Measurements from ENCODE around the gene C20orf202. TPM values are rescaled to one million over a fixed set of nuclear protein-coding genes. Genes with fewer than 3 reads are reported as not detected.

The C20orf202 gene
- total RNA-seq, 1 experiment from 2014 or later = not detected

DNA sequence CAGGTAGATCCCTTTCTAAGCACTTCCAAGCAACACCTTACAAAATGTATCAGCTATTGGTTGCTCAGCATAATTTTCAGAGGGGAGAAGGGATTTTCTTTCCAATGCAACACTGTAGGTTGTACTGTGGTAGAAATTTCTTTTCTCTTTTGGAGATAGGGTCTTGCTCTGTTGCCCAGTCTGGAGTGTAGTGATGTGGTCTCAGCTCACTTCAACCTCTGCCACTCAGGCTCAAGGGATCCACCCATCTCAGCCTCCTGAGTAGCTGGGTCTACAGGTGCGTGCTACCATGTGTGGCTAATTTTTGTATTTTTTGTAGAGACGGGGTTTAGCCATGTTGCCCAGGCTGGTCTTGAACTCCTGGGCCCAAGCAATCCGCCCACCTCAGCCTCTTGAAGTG lies 38.8 kb downstream of the C20orf202 start:
- H3K4me2 ChIP-seq (ENCODE audit: low read length) = peak overlapping the region; percentile 43
- H3K27me3 ChIP-seq (ENCODE audit: low read length) = no peaks in the 10 kb centered on the region
- intact Hi-C loops (cut with micrococcal nuclease) = no loop called here

GRCh38 chr20:1242530-1242929 lies 39.3 kb downstream of the C20orf202 start:
- Histone ChIP-seq H3K9ac (ENCODE audit: low read length) (no peak overlapping the region), H3K4me3 (ENCODE audit: low read length) (no peak overlapping the region), H3K36me3 (ENCODE audit: low read depth, low read length) (no peaks in the 10 kb centered on the region), H3K27me3 (ENCODE audit: low read length) (no peaks in the 10 kb centered on the region), H4K20me1 (ENCODE audit: low read length) (no peaks in the 10 kb centered on the region), H3K9me3 (ENCODE audit: low read length) (no peaks in the 10 kb centered on the region), H3K4me1 (ENCODE audit: insufficient read depth, low read length) (peaks cover 14% of the 10 kb centered on the region; the same call in 1 of the 2 replicates), H3K79me2 (ENCODE audit: low read length) (no peaks in the 10 kb centered on the region), H3F3A (ENCODE audit: low read length, unreplicated experiment) (no peaks in the 10 kb centered on the region), H3K9me2 (replicated peaks; ENCODE audit: low read length) (no peaks in the 10 kb centered on the region), H2AFZ (ENCODE audit: low read length) (peak overlapping the region; percentile 44; the same call in 1 of the 2 replicates), H3K4me2 (ENCODE audit: low read length) (peak overlapping the region; percentile 43), H3K27ac (ENCODE audit: low read length) (peak overlapping the region; percentile 50; the same call in 1 of the 2 replicates)
- POLR2A ChIA-PET (ENCODE audit: unreplicated experiment) = no interaction called here
- peak; percentile 86 for DNase-seq
- peak; percentile 99 for ATAC-seq
- BruUV-seq (replicated peaks) = no TSS peak
- intact Hi-C loops (cut with micrococcal nuclease) = no loop called here
- CTCF ChIA-PET = no interaction called here
- TF ChIP-seq EZH2 (IDR thresholded peaks at IDR 0.05; ENCODE audit: low read length, unreplicated experiment) (no peak), EZH2phosphoT487 (IDR thresholded peaks at IDR 0.05; ENCODE audit: borderline replicate concordance, low read length) (no peak), CTCF (conservative IDR thresholded peaks at IDR 0.05; ENCODE audit: low read depth, low read length) (no peak)

More for the DNA sequence above, 38.8 kb downstream of the C20orf202 start:
- H2AFZ ChIP-seq (ENCODE audit: low read length) = peak overlapping the region; percentile 44; the same call in 1 of the 2 replicates
- H3F3A ChIP-seq (ENCODE audit: low read length, unreplicated experiment) = no peaks in the 10 kb centered on the region
- no peaks in the 10 kb centered on the region for H3K36me3 ChIP-seq (ENCODE audit: low read depth, low read length)
- no peak for ATAC-seq
- TF ChIP-seq EZH2phosphoT487 (IDR thresholded peaks at IDR 0.05; ENCODE audit: borderline replicate concordance, low read length) (no peak), CTCF (conservative IDR thresholded peaks at IDR 0.05; ENCODE audit: low read depth, low read length) (no peak), EZH2 (IDR thresholded peaks at IDR 0.05; ENCODE audit: low read length, unreplicated experiment) (no peak)
- BruUV-seq (replicated peaks) = no TSS peak
- H3K27ac ChIP-seq (ENCODE audit: low read length) = peak overlapping the region; percentile 50; the same call in 1 of the 2 replicates
- H3K9me2 ChIP-seq (replicated peaks; ENCODE audit: low read length) = no peaks in the 10 kb centered on the region
- peaks cover 14% of the 10 kb centered on the region; the same call in 1 of the 2 replicates for H3K4me1 ChIP-seq (ENCODE audit: insufficient read depth, low read length)
- H3K9me3 ChIP-seq (ENCODE audit: low read length) = no peaks in the 10 kb centered on the region
- no peak overlapping the region for H3K4me3 ChIP-seq (ENCODE audit: low read length)
- CTCF ChIA-PET = no interaction called here
- POLR2A ChIA-PET (ENCODE audit: unreplicated experiment) = no interaction called here
- no peaks in the 10 kb centered on the region for H3K79me2 ChIP-seq (ENCODE audit: low read length)
- DNase-seq = no peak
- no peaks in the 10 kb centered on the region for H4K20me1 ChIP-seq (ENCODE audit: low read length)
- no peak overlapping the region for H3K9ac ChIP-seq (ENCODE audit: low read length)

DNA sequence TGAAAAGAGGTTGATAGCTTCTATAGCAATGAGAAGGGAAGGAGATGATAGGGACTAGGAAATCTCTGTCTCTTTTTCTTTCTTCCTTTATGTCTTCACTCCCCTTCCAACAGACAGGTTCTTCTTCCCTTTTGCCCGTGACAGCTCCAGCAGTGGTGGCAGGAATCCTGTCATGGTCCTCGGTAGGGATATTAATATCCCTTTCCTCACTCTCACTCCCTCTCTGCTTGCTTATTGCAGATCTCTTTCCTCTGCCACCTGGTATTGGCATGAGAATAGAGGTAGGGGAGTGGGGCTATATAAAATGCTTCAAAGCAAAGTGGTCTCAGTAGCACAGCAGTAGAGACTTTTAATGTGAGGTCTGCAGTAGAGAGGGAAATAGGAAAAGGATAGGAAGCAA lies 42.3 kb downstream of the C20orf202 start:
- no peak overlapping the region for H3K9ac ChIP-seq (ENCODE audit: low read length)
- H3K36me3 ChIP-seq (ENCODE audit: low read depth, low read length) = no peaks in the 10 kb centered on the region
- DNase-seq (no peak), ATAC-seq (no peak)
- BruUV-seq (replicated peaks) = no TSS peak
- H3K4me2 ChIP-seq (ENCODE audit: low read length) = no peak overlapping the region
- no peaks in the 10 kb centered on the region for H3K9me3 ChIP-seq (ENCODE audit: low read length)
- no peak overlapping the region for H3K4me3 ChIP-seq (ENCODE audit: low read length)
- TF ChIP-seq EZH2phosphoT487 (IDR thresholded peaks at IDR 0.05; ENCODE audit: borderline replicate concordance, low read length) = no peak
- no peak for TF ChIP-seq EZH2 (IDR thresholded peaks at IDR 0.05; ENCODE audit: low read length, unreplicated experiment)
- no peak for TF ChIP-seq CTCF (conservative IDR thresholded peaks at IDR 0.05; ENCODE audit: low read depth, low read length)
- H3K79me2 ChIP-seq (ENCODE audit: low read length) = no peaks in the 10 kb centered on the region
- intact Hi-C loops (cut with micrococcal nuclease) = no loop called here
- ChIA-PET POLR2A (ENCODE audit: unreplicated experiment) (interaction anchor here (0.6 kb wide), 1 partner anchor 80 kb away, joined by 3 read pairs; no protein-coding TSS in a partner anchor), CTCF (no interaction called here)
- no peaks in the 10 kb centered on the region for H4K20me1 ChIP-seq (ENCODE audit: low read length)
- no peaks in the 10 kb centered on the region for H3K9me2 ChIP-seq (replicated peaks; ENCODE audit: low read length)
- no peaks in the 10 kb centered on the region for H3F3A ChIP-seq (ENCODE audit: low read length, unreplicated experiment)
- H3K27me3 ChIP-seq (ENCODE audit: low read length) = no peaks in the 10 kb centered on the region
- peaks cover 14% of the 10 kb centered on the region; the same call in 1 of the 2 replicates for H3K4me1 ChIP-seq (ENCODE audit: insufficient read depth, low read length)
- no peak overlapping the region for H3K27ac ChIP-seq (ENCODE audit: low read length)
- H2AFZ ChIP-seq (ENCODE audit: low read length) = no peak overlapping the region
